PC-3 (cell line): ENCODE measurements around the gene GOLGA8J.

ENCODE experiments used
- EZH2 ChIP-seq: fragments of 300-600 bp; sonication (generic); IDR thresholded peaks from one replicate; pipeline ENCODE4 v1.6.1; 2017; ENCODE audit warnings: antibody characterized with exemption, mild to moderate bottlenecking, low read length; ENCODE audit not compliant: unreplicated experiment
- EZH2phosphoT487 ChIP-seq: fragments of 300-600 bp; sonication (generic); IDR thresholded peaks from 2 replicates; pipeline ENCODE4 v1.6.1; 2018; ENCODE audit warnings: mild to moderate bottlenecking, antibody characterized with exemption, low read length, borderline replicate concordance
- TF ChIP-seq, protein P1 (sequence below): fragments of 300-600 bp; sonication (generic); conservative IDR thresholded peaks from 2 replicates; pipeline ENCODE4 v1.5.1; 2017; ENCODE audit warnings: antibody characterized with exemption, low read depth, mild to moderate bottlenecking, low read length

DNA sequence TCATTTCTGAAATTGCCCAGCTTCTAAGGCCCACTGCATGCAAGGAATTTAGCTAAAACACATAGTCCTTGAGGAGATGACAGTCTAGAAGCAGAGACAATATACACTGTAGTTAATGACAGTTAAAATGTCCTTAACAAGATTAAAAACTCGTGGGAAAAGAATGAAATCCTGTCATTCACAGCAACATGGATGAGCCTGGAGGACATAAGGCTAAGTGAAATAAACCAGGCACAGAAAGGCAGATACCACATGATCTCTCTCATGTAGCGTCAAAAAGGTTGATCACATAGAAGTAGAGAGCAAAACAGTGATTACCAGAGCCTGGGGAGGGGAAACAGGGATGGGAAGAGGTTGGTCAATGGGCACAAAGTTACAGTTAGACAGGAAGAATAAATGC, 36.3 kb upstream of the GOLGA8J start:
- TF ChIP-seq EZH2 (no peak), EZH2phosphoT487 (no peak)
- TF ChIP-seq, protein P1, sequence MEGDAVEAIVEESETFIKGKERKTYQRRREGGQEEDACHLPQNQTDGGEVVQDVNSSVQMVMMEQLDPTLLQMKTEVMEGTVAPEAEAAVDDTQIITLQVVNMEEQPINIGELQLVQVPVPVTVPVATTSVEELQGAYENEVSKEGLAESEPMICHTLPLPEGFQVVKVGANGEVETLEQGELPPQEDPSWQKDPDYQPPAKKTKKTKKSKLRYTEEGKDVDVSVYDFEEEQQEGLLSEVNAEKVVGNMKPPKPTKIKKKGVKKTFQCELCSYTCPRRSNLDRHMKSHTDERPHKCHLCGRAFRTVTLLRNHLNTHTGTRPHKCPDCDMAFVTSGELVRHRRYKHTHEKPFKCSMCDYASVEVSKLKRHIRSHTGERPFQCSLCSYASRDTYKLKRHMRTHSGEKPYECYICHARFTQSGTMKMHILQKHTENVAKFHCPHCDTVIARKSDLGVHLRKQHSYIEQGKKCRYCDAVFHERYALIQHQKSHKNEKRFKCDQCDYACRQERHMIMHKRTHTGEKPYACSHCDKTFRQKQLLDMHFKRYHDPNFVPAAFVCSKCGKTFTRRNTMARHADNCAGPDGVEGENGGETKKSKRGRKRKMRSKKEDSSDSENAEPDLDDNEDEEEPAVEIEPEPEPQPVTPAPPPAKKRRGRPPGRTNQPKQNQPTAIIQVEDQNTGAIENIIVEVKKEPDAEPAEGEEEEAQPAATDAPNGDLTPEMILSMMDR, result no peak
